Right hindlimb (tissue), 1 donor: ENCODE measurements around the gene PPIA.
"Not testable (repeated sequence)": the region's sequence is repeated elsewhere in the genome, so short reads cannot be mapped to it uniquely, and the experiment has no call there.

Source experiments
- DNase-seq: peaks from one replicate; pipeline ENCODE4 v3.0.0-alpha.2; 2018

The PPIA gene

GRCh38 chr7:44791278-44792219 is 4.9 kb upstream of the PPIA start:
- DNase-seq = no peak

DNA sequence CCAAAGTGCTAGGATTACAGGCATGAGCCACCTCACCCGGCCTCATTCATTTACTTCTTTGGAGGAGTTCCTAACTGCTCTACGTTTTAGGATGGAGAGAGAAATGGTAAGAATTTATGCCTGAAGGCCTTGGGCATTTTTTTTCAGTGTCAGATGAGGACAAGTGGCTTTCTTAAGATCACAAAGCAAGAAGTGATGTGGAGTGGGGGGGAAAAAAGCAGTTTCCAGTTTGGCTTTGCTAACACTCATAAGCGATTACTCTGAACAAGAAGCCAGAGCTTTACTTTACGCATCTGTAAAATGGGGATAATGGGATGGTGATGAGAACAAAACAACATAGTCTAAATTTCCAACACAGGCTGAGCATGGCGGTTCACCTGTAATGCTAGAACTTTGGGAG is 2.6 kb upstream of the PPIA start:
- DNase-seq = no peak

DNA sequence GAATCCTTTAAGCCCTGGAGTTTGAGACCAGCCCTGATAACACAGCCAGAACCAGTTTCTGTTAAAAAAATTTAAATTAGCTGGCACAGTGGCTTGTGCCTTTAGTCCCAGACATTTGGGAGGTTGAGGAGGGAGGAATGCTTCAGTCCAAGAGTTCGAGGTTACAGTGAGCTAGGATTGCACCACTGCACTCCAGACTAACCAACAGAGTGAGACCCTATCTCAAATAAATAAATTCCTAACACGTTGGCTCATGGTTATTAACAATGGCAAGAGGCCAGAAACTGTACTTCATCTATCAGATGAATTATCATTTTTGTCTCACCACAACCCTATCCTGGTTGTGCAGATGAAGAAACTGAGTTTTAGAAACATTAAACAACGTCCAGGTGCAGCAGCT is 2.1 kb upstream of the PPIA start:
- DNase-seq = no peak

DNA sequence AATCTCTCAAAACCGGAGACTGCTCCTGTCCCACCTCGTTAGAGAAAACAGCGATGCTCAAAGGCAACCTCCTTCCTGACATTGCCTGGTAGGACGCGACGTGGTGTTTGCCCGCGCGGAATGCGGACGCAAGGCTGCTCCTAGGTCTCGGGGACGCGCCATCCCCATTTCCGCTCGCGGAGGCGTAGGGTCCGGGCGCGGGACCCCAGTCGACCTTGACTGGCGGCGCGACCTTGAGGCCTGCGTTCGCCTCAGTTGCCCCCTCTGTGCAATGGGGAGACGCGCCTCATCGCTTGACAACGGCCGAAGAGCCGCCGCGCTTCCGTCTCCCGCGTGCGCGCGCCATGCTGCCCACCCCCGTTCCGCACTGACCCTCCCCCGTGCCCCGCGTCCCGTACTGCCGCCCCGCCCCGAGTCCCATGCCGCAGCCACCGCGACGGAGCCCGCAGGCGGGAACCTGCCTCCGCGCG is 412 bp upstream of the PPIA start:
- no peak for DNase-seq

- DNase-seq = peak; percentile 94
Observed at GRCh38 chr7:44797329-44798258, 1.1 kb downstream of the PPIA start.

- no peak for DNase-seq
Observed at GRCh38 chr7:44798649-44799305, 2.3 kb downstream of the PPIA start.

GRCh38 chr7:44799939-44800338 is 3.5 kb downstream of the PPIA start:
- no peak for DNase-seq

DNA sequence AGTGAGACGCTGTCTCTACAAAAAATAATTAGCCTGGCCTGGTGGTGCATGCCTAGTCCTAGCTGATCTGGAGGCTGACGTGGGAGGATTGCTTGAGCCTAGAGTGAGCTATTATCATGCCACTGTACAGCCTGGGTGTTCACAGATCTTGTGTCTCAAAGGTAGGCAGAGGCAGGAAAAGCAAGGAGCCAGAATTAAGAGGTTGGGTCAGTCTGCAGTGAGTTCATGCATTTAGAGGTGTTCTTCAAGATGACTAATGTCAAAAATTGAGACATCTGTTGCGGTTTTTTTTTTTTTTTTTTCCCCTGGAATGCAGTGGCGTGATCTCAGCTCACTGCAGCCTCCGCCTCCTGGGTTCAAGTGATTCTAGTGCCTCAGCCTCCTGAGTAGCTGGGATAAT is 5.4 kb downstream of the PPIA start:
- no peak for DNase-seq

DNA sequence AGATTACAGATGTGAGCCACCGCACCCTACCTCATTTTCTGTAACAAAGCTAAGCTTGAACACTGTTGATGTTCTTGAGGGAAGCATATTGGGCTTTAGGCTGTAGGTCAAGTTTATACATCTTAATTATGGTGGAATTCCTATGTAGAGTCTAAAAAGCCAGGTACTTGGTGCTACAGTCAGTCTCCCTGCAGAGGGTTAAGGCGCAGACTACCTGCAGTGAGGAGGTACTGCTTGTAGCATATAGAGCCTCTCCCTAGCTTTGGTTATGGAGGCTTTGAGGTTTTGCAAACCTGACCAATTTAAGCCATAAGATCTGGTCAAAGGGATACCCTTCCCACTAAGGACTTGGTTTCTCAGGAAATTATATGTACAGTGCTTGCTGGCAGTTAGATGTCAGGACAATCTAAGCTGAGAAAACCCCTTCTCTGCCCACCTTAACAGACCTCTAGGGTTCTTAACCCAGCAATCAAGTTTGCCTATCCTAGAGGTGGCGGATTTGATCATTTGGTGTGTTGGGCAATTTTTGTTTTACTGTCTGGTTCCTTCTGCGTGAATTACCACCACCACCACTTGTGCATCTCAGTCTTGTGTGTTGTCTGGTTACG is 6.0 kb downstream of the PPIA start:
- DNase-seq = no peak

DNA sequence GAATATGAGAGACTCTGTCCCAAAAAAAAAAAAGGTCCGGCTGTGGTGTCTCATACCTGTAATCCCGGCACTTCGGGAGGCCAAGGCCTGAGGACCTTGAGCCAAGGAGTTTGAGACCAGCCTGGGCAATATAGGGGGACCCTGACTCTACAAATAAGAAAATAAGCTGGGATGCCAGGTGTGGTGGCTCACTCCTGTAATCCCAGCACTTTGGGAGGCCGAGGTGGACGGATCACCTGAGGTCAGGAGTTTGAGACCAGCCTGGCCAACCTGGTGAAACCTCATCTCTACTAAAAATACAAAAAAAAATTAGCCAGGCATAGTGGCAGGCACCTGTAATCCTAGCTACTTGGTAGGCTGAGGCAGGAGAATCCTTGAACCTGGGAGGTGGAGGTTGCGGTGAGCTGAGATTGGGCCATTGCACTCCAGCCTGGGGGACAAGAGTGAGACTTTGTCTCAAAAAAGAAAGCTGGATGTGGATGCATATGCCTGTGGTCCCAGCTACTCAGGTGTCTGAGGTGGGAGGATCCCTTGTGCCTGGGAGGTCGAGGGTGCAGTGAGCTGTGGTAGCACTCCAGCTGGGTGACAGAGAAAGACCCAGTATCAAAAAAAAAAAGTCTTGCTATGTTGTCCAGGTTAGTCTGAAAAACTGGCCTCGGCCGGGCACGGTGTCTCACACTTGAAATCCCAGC is 7.5 kb downstream of the PPIA start:
- not testable (repeated sequence) for DNase-seq

DNA sequence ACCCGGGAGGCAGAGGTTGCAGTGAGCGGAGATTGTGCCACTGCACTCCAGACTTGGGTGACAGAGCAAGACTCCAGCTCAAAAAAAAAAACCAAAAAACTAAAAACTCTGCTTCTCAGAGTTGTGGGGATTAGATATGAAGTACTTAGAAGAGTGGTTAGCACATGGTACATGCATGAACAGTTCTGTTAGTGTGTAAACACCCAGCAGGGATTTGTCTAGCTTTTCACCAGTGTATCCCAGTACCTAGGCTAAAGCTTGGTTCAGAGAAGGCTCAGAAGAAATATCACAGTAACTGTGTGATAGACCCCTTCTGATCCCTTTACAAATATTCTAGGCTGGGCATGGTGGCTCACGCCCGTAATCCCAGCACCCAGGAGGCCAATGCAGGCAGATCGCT is 9.5 kb downstream of the PPIA start:
- DNase-seq = no peak

DNA sequence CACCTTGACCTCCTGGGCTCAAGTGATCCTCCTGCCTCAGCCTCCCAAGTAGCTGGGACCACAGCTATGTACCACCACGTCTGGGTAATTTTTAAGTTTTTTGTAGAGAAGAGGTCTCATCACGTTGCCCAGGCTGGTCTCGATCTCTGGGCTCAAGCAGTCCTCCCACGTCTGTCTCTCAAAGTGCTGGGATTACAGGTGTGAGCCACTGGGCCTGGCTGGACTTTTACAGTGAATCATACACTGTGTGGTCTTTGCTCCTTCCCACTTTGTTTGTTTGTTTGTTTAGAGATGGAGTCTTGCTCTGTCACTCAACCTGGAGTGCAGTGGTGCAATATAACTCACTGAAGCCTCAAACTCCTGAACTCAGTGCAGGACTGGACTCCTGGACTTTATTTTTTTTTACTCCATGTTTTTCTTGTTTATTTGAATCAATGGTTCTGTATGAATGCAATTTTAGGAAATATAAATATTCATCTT is 12.5 kb downstream of the PPIA start:
- DNase-seq = no peak

GRCh38 chr7:44811093-44811492 is 14.6 kb downstream of the PPIA start:
- DNase-seq = no peak

DNA sequence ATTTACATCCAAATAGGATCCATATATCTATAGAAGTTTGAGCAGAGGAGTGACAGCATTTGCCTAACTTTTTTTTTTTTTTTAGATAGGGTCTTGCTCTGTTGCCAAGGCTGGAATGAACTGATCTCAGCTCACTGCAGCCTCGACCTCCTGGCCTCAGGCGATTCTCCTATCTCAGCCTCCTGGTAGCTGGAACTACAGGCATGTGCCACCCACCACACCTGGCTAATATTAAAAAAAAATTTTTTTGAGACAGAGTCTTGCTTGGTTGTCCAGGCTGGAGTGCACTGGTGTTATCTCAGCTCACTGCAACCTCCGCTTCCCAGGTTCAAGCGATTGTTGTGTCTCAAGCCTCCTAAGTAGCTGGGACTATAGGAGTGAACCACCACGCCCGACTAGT is 15.1 kb downstream of the PPIA start:
- DNase-seq = no peak

- DNase-seq = no peak
Observed at GRCh38 chr7:44814919-44815318, 18.4 kb downstream of the PPIA start.

- DNase-seq = no peak
Observed at GRCh38 chr7:44819292-44819691, 22.8 kb downstream of the PPIA start.

DNA sequence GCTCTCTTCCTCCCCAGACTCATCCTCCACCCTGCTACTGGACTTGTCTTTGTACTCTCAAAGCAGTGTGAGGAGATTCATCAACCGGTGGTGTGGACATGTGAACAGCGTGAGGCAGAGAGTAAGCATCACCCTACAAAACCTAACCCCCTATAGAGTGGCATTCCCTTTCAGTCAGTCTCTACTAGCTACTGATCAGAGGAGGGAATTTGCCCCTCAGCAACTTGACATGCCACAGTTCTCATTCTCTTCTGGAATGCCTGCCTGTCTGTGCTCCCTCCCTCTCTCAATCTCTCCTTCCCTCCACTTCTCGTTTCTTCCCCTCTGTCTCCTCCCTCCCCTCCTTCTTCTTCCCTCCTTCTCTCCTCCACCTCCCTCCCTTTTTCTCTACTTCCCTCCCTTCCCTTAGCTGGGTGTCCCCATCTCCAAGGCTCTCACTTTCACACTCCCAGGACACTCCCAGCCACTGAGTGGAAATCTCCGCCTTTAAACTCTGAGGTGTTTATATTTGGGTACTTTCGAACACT is 26.8 kb downstream of the PPIA start:
- DNase-seq = no peak

- no peak for DNase-seq
Observed at GRCh38 chr7:44824894-44825526, 28.5 kb downstream of the PPIA start.

- DNase-seq = no peak
Observed at GRCh38 chr7:44827567-44827966, 31.1 kb downstream of the PPIA start.

GRCh38 chr7:44838751-44839150 is 42.3 kb downstream of the PPIA start:
- no peak for DNase-seq

GRCh38 chr7:44842675-44843074 is 46.2 kb downstream of the PPIA start:
- DNase-seq = not testable (repeated sequence)
